GM23338 (cell line): ENCODE results near the gene TNF. TPM values are rescaled to one million over a fixed set of nuclear protein-coding genes. Genes with fewer than 3 reads are reported as not detected.

Experiments used
- CREB1 ChIP-seq: fragments of 250-450 bp; sonication (Bioruptor Pico); IDR thresholded peaks from 2 replicates; pipeline ENCODE4 v1.5.0; 2020; ENCODE audit warnings: low read depth, mild to moderate bottlenecking, moderate library complexity
- EZH2 ChIP-seq: fragments of 200-600 bp; sonication (generic); IDR thresholded peaks from one replicate; pipeline ENCODE4 v1.8.0; 2017; ENCODE audit warnings: antibody characterized with exemption, mild to moderate bottlenecking, low read depth; ENCODE audit not compliant: unreplicated experiment
- EZH2phosphoT487 ChIP-seq: fragments of 200-600 bp; sonication (generic); IDR thresholded peaks from one replicate; pipeline ENCODE4 v1.8.1; 2018; ENCODE audit warnings: antibody characterized with exemption; ENCODE audit not compliant: unreplicated experiment
- NANOG ChIP-seq: IDR thresholded peaks from 2 replicates; pipeline ENCODE4 v1.6.1; 2016; ENCODE audit warnings: antibody characterized with exemption, borderline replicate concordance
- POLR2AphosphoS5 ChIP-seq: IDR thresholded peaks from 2 replicates; pipeline ENCODE4 v1.6.1; 2016; ENCODE audit warnings: antibody characterized with exemption, low read depth
- polyA plus RNA-seq: library from polyadenylated mRNA; unstranded; fragments of >200 nt; fragmentation: Nextera tagmentation; extraction: Ambion mirVana; gene quantifications from 2 replicates; pipeline ENCODE4 v1.2.1, GENCODE V29; 2016
- total RNA-seq: library from RNA; depleted of rRNA; stranded (reverse); fragments of >200 nt; shearing (Covaris generic); gene quantifications from 2 replicates; pipeline ENCODE4 v1.2.3, GENCODE V29; 2014
- TF ChIP-seq, protein P1 (sequence below): fragments of 250-450 bp; sonication (Bioruptor Pico); IDR thresholded peaks from 2 replicates; pipeline ENCODE4 v1.5.0; 2020; ENCODE audit warnings: mild to moderate bottlenecking, moderate library complexity
- TF ChIP-seq, protein P2 (sequence below), 2 experiments: fragments of 200-600 bp in 1 of 2; sonication (generic) in 1 of 2; conservative IDR thresholded peaks; 2 replicates each; pipeline versions ENCODE4 v1.5.1 to v1.6.1; 2016 to 2017; ENCODE audit warnings: antibody characterized with exemption in 2 of 2, low read depth in 2 of 2, mild to moderate bottlenecking in 2 of 2, moderate library complexity in 1 of 2
- TF ChIP-seq, protein P3 (sequence below): IDR thresholded peaks from one replicate; pipeline ENCODE4 v1.6.1; 2018; ENCODE audit warnings: antibody characterized with exemption; ENCODE audit not compliant: unreplicated experiment

Gene TNF
- total and polyA plus RNA-seq, 2 experiments from 2014 or later: 0.11 TPM; not detected in 1

DNA sequence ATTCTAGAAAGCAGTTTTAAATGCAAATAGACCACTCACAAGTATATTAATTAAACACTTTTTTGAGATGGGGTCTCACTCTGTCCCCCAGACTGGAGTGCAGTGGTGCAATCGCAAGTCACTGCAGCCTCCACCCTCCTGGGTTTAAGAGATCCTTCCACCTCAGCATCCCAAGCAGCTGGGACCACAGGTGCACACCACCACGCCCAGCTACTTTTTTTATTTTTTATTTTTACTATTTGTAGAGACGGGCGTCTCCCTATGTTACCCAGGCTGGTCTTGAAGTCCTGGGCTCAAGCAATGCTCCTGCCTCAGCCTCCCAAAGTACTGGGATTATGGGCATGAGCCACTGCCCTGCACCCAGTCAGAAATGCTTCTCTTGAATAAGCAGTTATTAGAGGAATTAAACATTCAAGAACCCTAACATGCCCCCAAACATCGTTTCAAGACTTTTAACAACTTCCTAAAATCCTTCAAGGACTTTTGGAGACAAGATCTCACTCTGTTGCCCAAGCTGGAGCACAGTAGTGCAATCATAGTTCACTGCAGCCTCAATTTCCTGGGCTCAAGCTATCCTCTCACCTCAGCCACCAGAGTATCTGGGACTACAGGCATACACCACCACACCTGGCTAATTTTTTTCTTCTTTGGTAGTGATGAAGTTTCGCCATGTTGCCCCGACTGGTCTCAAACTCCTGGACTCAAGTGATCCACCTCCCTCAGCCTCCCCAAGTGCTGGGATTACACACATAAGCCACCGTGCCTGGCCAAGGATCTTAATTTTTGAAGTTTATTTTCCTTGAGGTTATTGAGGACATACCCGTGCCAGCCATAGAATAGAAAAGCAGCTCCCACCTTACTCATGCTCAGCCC lies 43.4 kb upstream of the TNF start (continued):
- TF ChIP-seq, protein P1, sequence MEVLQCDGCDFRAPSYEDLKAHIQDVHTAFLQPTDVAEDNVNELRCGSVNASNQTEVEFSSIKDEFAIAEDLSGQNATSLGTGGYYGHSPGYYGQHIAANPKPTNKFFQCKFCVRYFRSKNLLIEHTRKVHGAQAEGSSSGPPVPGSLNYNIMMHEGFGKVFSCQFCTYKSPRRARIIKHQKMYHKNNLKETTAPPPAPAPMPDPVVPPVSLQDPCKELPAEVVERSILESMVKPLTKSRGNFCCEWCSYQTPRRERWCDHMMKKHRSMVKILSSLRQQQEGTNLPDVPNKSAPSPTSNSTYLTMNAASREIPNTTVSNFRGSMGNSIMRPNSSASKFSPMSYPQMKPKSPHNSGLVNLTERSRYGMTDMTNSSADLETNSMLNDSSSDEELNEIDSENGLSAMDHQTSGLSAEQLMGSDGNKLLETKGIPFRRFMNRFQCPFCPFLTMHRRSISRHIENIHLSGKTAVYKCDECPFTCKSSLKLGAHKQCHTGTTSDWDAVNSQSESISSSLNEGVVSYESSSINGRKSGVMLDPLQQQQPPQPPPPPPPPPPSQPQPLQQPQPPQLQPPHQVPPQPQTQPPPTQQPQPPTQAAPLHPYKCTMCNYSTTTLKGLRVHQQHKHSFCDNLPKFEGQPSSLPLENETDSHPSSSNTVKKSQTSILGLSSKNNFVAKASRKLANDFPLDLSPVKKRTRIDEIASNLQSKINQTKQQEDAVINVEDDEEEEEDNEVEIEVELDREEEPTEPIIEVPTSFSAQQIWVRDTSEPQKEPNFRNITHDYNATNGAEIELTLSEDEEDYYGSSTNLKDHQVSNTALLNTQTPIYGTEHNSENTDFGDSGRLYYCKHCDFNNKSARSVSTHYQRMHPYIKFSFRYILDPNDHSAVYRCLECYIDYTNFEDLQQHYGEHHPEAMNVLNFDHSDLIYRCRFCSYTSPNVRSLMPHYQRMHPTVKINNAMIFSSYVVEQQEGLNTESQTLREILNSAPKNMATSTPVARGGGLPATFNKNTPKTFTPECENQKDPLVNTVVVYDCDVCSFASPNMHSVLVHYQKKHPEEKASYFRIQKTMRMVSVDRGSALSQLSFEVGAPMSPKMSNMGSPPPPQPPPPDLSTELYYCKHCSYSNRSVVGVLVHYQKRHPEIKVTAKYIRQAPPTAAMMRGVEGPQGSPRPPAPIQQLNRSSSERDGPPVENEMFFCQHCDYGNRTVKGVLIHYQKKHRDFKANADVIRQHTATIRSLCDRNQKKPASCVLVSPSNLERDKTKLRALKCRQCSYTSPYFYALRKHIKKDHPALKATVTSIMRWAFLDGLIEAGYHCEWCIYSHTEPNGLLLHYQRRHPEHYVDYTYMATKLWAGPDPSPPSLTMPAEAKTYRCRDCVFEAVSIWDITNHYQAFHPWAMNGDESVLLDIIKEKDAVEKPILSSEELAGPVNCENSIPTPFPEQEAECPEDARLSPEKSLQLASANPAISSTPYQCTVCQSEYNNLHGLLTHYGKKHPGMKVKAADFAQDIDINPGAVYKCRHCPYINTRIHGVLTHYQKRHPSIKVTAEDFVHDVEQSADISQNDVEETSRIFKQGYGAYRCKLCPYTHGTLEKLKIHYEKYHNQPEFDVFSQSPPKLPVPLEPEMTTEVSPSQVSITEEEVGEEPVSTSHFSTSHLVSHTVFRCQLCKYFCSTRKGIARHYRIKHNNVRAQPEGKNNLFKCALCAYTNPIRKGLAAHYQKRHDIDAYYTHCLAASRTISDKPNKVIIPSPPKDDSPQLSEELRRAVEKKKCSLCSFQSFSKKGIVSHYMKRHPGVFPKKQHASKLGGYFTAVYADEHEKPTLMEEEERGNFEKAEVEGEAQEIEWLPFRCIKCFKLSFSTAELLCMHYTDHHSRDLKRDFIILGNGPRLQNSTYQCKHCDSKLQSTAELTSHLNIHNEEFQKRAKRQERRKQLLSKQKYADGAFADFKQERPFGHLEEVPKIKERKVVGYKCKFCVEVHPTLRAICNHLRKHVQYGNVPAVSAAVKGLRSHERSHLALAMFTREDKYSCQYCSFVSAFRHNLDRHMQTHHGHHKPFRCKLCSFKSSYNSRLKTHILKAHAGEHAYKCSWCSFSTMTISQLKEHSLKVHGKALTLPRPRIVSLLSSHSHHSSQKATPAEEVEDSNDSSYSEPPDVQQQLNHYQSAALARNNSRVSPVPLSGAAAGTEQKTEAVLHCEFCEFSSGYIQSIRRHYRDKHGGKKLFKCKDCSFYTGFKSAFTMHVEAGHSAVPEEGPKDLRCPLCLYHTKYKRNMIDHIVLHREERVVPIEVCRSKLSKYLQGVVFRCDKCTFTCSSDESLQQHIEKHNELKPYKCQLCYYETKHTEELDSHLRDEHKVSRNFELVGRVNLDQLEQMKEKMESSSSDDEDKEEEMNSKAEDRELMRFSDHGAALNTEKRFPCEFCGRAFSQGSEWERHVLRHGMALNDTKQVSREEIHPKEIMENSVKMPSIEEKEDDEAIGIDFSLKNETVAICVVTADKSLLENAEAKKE: no peak
- TF ChIP-seq, protein P2, sequence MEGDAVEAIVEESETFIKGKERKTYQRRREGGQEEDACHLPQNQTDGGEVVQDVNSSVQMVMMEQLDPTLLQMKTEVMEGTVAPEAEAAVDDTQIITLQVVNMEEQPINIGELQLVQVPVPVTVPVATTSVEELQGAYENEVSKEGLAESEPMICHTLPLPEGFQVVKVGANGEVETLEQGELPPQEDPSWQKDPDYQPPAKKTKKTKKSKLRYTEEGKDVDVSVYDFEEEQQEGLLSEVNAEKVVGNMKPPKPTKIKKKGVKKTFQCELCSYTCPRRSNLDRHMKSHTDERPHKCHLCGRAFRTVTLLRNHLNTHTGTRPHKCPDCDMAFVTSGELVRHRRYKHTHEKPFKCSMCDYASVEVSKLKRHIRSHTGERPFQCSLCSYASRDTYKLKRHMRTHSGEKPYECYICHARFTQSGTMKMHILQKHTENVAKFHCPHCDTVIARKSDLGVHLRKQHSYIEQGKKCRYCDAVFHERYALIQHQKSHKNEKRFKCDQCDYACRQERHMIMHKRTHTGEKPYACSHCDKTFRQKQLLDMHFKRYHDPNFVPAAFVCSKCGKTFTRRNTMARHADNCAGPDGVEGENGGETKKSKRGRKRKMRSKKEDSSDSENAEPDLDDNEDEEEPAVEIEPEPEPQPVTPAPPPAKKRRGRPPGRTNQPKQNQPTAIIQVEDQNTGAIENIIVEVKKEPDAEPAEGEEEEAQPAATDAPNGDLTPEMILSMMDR (conservative IDR thresholded peaks at IDR 0.05; ENCODE audit: low read depth in 2 of 2): no peak
- TF ChIP-seq POLR2AphosphoS5 (no peak; the same call in 1 of the 2 replicates), EZH2phosphoT487 (no peak), NANOG (no peak), EZH2 (no peak), CREB1 (CRISPR knock-in tag) (no peak)
- TF ChIP-seq, protein P3, sequence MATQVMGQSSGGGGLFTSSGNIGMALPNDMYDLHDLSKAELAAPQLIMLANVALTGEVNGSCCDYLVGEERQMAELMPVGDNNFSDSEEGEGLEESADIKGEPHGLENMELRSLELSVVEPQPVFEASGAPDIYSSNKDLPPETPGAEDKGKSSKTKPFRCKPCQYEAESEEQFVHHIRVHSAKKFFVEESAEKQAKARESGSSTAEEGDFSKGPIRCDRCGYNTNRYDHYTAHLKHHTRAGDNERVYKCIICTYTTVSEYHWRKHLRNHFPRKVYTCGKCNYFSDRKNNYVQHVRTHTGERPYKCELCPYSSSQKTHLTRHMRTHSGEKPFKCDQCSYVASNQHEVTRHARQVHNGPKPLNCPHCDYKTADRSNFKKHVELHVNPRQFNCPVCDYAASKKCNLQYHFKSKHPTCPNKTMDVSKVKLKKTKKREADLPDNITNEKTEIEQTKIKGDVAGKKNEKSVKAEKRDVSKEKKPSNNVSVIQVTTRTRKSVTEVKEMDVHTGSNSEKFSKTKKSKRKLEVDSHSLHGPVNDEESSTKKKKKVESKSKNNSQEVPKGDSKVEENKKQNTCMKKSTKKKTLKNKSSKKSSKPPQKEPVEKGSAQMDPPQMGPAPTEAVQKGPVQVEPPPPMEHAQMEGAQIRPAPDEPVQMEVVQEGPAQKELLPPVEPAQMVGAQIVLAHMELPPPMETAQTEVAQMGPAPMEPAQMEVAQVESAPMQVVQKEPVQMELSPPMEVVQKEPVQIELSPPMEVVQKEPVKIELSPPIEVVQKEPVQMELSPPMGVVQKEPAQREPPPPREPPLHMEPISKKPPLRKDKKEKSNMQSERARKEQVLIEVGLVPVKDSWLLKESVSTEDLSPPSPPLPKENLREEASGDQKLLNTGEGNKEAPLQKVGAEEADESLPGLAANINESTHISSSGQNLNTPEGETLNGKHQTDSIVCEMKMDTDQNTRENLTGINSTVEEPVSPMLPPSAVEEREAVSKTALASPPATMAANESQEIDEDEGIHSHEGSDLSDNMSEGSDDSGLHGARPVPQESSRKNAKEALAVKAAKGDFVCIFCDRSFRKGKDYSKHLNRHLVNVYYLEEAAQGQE: no peak
